Stimulated activated CD4-positive, alpha-beta T cell treated with anti-CD3 and anti-CD28 coated beads, Interleukin-15, amount 100 ng/mL, for 24 hours (primary cell): Measurements from ENCODE around the gene AVPR2.

Experiments used
- DNase-seq: peaks from one replicate; pipeline ENCODE4 v3.0.0-alpha.2; 2020

The AVPR2 gene

DNA sequence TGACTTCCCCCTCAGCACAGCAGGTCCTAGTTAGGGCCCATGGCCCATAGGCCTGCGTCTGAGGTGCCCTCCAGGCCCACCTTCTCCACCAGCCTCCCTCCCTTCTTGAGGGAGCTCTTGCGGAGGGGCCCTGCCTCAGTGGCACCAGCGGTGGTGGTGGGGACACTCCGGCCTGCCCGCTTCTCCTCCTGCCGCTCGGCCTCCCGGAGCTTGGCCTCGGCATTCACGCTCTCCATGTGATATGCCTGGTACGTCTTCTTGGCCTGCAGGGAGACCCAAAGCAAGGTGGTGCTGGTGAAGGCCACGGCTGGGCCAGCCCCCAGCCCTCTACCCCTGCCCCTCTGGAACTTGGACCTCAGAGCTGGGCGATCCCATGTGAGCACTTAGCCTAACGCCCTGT, 16.1 kb downstream of the AVPR2 start:
- DNase-seq = no peak

DNA sequence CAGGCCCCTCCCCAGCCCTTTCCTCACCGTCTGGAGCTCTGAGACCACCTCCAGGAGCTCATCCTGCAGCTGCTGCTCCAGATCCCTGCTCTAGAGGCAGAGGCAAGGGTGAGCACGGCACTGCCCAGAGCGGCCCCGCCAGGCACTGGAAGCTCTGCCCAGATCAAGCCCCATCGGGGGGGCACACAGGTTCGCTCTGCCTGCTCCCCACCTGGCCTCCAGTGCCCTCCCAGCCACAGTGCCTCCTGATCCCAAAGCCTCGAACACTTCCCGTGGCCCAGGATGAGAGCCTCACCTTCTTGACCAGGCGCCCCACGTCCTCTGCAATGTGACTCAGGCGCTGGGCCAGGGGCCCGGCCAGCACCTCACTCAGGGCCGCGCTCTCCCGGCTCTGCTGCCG, 16.6 kb downstream of the AVPR2 start:
- no peak for DNase-seq

DNA sequence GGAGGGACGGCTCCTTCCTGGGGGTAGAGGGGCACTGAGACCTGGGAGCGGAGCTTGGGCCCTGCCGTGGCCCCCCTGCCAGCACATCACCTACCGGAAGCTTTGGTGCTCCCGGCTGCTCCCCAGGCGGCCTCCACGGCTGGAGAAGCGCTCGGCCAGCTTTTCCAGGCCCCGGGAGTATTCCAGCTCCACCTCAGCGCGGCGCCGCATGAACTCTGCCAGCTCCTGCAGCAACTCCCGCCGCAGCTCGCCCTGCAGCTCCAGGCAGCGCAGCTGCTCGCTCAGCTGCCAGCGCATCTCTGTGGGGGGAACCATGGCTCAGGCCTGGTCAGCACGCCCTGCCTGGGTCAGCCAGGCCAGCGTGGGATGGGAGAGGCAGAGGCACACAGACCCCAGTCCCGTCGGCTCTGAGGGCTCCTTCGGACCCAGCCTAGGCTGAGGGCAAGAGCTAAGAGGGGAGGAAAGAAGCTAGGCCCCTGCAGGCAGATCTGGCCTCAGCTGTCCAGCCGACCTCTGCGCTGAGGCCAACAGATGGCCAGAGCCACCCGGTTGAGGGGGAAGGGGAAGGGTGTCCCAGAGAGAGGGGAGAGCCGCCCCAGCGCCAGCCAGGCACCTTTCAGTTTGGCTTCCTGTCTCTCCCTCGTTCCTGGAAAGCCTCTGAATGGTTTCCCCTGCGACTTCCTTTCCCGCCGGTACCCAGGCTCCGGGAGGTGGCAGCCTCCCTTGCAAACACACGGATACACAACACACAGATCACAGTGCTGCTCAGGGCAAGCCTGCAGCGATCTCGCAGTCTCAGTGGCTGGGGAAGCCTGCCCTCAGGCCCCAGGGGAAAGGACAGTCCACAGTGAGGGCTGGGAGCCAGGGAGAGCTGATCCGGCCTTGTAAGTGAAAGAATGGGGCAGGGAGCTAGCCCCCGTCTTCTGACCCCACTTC, 17.3 kb downstream of the AVPR2 start:
- DNase-seq = no peak

DNA sequence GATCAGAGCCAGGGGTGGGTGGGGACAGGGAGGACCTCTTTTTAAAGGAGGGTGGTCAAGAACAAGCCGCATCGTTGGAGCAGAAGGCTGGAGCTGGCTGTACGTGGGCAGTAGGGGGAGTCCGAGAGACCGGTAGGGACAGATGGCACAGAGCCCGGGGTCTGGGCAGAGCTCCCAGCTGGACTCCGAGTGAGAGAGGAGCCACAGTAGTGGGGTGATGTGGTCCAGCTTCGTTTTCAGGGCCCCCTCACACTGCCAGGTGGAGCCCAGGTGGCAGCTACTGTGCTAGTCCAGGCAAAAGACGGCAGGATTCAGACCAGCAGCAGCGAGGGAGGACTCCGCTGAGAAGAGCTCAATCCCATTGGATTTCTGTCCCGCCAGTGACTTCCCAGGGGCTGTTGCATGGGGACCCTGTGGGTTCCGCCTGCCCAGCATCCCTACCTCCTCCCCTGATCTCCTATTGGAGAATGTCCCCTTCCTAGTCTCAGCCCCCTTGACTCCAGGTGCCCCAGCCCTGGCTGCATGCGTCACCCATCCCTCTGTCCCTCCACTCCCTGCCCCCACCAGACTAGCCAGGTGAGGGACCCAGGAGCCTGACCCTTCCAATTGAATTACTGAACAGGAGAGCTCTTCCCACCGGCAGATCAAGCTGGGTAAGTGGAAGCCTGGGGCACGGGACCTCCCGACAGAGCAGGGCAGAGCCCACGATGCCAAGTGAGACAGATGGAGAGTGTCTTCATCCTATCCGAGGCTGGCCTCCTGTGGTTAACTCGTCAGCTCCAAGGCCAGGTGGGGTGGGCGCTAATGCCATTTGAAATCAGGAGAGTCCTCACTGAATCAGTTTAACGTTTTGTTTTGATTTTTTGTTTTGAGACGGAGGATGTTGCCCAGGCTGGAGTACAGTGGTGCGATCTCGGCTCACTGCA, 18.7 kb downstream of the AVPR2 start:
- DNase-seq = no peak

DNA sequence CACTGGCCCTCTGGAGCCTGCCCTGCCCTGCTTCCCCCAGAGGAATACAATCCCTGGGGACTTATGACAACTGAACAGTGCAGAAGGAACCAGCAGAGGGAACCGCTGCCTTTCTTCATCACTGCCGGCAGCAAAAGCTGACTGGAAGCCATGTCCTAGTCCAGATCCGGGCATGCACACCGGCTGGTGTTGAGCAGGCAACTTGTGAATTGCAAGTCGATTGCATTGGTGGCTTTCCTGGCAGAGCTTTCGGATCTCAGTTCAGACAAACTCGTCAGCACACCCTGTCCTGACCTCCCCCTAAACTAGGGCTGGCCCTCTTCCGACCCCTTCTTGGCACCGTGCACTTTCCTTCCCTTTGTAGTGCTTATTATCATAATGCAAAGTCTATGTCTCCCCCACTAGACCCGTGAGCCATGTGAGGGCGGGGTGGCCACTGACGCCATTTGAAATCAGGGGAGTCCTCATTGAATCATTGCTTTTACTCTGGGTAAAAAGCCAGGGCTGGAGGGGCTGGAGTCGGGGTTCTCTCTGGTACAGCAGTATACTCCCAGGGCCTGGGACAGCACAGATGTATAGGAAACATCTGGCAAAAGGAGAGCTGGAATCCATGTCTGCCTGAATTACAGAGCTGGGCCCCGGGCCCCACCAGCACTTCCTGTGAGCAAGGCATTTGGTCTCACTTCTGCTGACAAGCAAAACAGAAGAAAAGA, 19.8 kb downstream of the AVPR2 start:
- peak; percentile 42 for DNase-seq

DNA sequence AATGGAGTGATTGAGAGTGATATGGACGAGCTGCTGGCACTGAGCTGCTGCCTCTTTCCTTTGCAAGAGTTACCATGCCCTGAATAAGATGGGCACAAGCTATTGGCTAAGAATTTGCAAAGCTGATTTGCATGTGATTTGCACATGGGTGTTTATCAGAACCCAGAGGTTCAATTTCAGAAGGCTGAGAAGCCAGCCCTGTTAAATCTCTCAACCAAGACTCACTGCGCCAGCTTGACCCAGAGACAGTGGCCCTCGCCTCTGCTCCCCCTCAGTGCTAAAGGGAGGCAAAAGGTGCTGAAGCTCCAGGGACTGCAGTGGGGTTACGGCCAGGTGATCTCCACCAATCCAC, 20.9 kb downstream of the AVPR2 start:
- DNase-seq = no peak

DNA sequence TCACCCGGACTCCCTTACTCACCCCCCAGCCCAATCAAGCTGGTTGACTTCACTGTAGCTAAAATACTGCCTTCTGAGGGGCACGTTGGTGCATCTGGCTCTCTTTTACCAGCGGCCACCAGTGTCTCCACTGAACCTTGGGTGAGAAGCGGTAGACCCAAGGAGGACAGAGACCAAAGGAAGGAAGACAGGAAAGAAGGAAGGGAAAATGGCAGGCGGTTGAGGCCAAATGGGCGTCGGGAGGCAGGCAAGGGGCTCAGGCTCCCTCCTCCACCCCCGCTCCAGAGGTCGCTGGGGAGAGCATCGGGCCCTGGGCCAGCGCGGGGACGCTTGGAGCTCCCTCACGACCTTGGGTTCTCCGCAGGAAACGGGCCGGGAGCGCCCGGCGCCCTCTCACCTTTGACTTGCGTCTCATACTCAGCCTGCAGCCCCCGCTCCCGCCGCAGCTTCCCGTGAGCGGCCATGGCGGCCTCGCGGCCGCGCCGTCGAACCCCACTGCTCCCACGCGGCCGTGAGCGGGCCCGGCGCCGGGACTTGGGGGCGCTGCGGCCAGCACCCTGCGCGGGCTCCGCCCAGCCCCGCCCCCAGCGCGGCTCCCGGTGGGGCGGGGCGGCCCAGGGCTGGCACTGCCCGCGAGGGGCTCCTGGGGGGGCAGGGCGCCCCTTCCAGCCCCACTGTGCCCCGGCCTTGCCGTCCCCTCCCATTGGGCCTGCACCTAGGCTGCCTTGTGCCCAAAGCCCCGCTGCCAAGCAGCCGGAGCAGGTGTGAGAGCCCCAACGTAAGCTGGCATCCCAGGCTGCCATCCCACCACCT, 21.5 kb downstream of the AVPR2 start, which contains the start of gene ARHGAP4:
Gene ARHGAP4, minus strand, starts transcription at position 526 of the 813 bp plus-strand sequence. Its CDS starts 62 bp downstream, at position 464.
- DNase-seq = peak; percentile 68

DNA sequence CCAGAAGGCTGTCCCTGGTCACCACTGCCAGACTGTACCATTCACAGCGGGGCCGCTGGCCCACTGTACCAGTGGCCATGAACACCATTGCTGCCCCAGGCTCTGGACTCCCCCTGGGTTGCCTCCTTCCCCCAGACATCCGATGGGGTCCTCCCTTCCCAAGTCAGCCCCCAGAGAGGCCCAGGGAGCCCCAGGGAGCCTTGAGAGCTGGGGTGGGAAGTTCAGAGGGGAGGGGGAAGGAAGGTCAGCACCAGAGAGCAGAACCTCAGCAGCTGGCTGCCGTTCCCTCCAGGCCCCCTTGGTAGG, 22.0 kb downstream of the AVPR2 start:
- DNase-seq = no peak

DNA sequence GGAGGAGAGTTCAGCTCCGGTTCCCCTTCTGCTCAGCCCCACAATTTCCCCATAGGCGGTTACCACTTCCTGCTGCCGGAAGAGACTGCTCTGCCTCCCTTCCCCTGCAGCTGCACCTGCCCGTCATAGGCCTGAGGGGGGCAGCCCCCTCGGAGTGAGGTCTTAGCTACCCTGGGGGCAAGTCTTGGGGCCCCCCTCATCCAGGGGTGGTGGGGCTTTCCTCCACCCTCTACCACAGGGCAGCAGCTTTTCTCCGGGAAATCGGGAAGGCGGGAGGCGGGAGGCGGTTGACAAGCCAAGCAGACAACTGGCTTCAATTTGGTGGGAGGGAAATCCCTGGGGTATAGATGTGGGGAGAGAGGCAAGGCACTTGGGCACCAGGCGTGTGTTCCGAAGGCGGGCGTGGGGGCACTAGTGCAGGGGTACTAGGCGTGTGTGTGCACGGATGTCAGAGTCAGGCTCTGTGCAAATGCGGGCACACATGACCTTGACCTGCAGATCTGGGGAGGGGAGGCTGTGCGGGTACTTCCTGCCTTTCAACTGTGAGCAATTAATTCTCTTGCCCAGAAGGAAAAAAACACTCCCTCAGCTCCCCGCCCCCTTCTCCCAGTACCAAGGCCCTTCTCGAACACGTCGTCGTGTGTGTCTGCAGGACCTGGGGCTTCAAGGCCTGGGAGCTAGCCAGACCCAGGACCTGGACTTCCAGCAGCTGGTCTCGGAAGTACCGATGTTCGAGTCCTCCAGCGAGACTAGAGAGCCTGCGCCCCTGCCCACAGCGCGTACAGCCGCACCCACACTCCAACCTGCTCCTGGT, 22.6 kb downstream of the AVPR2 start:
- DNase-seq = peak; percentile 76

DNA sequence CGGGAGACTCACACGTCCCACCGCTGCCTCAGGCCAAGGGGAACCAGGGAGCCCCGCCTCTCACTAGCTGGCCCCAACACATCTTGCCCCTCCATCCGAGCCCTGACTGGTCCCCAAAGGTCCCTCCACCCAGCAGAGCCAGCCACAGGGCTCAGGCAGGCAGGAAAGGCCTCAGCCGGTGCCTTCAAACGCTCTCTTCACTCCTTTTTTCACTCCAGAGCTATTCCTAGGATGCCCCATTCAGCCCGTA, 23.1 kb downstream of the AVPR2 start:
- no peak for DNase-seq

DNA sequence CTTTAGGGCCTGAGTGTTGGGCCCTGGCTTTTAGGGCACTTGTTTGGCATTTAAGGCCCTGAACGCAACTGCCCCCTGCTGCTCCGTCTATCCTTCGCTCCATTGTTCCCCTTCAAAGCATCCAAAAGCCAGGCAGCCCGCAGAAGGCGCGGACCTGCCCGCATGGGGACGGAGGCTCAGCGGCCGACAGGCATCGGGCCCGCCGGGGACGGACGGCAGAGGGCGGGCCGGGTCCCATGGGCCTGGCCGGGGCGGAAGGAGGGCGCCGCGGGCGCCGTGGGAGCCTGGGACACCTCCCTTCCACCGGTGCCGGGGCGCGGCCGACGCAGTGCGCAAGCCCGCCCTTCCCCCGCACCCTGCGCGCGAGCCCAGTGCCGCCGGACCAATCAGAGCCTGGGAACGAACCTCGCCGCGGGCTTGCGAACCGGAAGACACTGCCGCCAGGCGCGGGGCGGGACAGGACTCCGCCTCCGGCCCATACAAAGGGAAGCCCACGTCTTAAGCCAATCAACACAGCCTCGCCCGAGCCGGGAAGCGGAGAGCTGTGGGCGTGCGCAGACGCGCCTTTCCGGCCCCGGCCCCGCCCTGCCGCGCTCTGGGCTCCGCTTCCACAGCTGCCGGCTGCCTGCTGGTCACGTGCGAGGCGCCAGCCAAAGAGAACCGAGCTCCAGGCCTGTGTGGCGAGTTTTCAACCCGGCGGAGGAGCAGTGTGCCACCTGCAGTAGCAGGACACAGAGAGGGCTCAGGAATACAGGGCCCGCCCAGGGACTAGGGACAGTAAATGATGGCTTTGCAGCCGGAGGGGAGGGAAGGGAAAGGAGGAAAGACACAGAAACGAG, 23.7 kb downstream of the AVPR2 start:
- DNase-seq = peak; percentile 92

DNA sequence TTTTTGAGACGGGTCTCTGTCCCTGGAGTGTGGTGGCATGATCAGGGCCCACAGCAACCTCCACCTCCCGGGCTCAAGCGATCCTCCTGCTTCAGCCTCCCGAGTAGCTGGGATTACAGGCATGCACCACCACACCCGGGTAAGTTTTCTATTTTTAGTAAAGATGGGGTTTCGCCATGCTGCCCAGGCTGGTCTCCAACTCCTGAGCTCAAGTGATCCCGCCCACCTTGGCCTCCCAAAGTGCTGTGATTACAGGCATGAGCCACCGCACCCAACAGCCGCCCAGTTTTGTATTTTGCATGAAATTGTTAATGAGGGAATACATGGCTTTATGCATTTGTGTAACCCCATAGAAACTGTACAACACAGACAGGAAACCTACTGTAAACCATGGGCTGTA, 24.4 kb downstream of the AVPR2 start:
- DNase-seq = no peak

DNA sequence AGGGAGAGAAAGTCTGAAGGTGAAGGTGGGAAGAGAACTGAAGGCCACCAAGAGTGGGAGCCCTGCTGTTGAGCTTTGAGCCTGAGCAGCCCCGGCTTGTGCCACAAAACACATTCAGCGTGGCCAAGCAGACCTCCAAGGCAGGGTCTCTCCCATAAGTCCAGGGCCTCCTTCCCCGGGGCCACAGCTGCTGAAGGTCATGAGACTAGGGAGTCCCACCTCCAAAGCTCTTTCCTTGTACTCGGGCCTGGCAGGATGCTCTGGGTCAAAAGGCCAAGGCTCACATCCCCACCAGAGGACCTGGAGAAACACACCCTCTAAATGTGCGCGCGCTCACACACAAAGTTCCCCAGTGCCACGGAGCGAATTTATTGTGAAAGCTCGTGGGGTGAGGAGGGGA, 25.1 kb downstream of the AVPR2 start:
- no peak for DNase-seq

DNA sequence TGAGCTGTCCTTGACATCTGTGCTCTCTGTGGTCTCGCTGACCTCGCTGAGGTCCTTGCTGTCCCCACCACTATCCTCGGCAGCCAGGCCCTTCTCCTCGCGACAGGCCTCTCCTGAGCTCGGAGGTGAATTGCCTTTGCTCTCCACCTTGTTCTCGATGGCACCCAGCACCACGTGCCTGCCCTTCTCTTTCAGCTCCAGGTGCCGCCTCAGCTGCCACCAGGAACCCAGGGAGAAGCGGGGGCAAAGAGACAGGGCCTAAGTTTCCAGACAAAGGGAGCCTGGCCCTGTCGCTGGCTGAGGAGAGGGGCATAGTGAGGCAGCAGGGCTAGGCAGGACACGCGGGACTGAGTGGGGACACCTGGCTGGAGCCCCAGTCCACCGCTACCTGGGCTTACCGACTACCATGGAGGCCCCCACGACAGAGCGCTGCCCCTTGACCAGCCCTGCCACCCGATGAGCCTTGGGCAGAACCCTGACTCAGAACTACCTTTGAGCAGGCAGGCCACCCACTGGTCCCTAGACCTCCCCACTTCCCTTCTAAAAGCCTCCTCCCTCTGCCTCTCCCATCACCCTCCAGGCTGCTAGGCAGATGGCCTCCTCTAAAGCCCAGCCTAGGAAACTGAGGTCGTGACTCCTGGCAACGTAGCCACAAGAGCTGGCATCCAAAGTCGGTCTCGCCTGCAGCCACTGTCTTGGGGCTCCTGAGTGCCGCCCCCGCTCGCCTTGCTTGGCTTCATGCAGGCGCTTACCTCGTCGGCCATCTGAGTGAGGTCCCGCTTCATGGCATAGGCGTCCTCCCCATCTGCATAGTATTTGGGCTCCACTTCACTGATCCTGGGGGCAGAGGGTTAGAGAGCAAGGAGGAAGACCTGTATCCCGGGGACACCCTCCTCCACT, 25.8 kb downstream of the AVPR2 start:
- DNase-seq = no peak

DNA sequence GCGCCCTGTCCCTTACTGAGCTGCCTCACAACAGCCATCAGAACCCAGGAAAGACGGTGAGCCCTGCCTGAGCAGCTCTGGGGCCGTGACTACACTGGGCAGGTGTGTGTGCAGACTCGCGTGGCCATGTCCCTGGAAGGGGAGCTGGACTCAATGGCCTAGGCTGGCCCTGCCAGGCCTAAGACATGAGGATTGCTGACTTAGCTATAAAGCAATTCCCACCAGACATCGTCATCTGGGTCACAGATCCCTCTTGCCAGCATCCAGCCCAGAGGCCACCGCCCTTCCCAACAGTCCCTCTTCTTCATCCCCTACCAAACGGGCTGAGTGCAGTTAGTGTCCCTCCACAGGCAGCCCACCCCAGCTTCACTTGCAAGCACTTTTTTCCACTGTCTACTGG, 26.7 kb downstream of the AVPR2 start:
- no peak for DNase-seq

DNA sequence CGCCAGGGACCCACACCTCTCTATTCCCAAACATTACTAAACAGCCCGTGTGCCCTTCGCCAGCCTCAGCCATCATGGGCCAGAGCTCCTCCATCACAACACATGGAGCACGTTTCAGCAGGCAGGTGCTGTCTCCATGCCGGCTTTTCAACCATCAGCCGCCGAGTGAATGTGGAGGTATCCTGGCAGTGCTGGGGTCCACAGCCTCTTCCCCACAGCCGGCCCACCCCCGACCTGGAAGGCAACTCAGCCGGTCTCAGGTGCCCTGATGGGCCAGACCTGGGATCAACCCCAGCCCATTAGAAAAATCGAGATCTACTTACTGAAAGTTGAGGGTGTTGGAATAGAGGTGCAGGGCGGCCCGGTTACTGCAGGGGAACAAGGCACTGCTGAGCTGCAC, 27.3 kb downstream of the AVPR2 start:
- DNase-seq = no peak

DNA sequence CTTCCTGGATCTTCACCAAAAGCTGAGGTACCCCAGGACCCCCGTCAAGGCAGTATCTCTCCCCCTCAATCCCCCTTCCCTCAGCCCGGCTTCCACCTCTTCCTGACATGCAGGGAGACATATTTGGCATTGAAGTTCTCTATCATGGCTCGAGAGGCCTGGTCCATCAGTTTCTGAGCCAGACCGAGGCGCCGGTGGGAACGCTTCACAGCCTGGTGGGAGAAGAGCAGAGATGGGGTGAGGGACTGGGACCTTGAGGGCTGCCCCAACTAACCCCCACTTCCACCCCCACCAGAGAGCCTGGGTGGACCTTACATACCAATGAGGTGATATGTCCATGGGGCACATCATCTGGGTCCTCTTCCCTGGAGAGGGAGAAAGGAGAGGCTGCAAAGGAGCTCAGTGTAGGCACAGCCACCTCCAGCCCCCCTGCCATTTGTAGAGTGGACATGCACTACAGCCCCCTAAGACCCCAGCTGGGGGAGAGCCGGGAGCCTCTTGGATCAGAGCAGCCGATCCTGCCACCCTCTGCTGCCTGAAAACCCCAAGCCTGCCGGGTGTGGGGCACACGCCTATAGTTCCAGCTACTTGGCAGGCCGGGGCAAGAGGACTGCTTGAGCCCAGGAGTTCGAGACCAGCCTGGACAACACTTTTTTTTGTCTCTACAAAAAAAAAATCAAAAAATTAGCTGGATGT, 27.9 kb downstream of the AVPR2 start:
- DNase-seq = no peak

DNA sequence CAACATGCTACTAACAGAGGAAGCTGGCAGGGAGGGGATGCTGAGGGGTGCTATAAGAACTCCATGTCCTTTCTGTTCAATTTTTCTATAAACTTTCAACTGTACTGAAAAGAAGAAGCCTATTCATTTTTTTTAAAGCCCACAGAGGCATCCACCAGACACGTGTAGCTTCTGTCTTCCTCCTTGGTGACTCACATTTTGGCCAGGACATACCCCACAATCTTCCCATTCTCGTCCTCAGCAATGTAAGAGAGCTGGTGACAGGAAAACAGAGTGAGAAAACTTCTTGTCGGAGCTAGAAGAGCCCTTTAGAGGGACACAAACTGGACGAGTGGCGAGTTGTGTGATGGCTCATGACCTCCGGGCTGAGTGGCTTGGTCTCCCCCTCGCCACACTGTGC, 29.3 kb downstream of the AVPR2 start:
- no peak for DNase-seq

DNA sequence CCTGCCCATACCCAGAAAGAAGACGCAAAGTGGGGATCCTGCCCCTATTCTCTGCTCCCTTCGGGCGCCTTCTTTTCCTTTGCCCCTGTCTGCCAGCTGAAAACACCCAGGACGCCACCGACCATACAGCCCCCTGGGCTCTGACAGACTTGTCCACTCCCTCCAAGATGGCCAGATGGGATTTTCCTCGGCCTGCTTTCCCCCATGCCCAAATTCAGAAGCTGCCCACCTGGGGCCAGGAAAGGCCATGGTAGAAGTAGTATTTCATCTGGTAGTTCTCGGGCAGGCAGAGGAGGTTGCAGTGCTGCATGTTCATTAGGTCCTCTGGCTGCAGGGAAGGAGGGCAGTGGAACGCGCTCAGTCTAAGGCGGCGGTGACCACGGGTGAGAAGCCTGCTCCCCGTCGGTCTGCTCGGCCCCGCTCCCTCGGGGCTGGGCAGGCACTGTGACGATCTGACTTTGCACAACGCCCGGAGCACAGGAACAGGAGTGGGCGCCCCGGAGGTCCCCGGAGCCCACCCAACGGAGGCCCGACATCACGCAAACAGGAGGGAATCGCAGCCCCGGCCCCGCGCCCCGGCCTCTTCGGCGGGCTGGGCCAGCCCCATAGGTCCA, 29.8 kb downstream of the AVPR2 start:
- no peak for DNase-seq
